Right renal pelvis (tissue), 4 donors: Measurements from ENCODE around the gene HPCA. TPM values are rescaled to one million over a fixed set of nuclear protein-coding genes. Genes with fewer than 3 reads are reported as not detected.

Experiments used
- DNase-seq, 4 donors: peaks; one replicate each; pipeline ENCODE4 v3.0.0-alpha.2; 2013; ENCODE audit warnings: low read depth in 4 of 4, low spot score in 3 of 4, missing footprints in 1 of 4
- polyA plus RNA-seq, 4 donors: library from polyadenylated mRNA; unstranded; fragments of 120-200 nt; gene quantifications; one replicate each; pipeline ENCODE4 v1.2.1, GENCODE V29; 2013; ENCODE audit not compliant: insufficient read length in 4 of 4

Gene HPCA
- polyA plus RNA-seq, 4 donors: 0.63 to 1.3 (median 0.72) TPM

GRCh38 chr1:32870615-32871363, 15.5 kb upstream of the HPCA start, which contains the start of gene FNDC5:
Gene FNDC5 (minus strand): TSS chr1:32870912.
- DNase-seq: no peak

DNA sequence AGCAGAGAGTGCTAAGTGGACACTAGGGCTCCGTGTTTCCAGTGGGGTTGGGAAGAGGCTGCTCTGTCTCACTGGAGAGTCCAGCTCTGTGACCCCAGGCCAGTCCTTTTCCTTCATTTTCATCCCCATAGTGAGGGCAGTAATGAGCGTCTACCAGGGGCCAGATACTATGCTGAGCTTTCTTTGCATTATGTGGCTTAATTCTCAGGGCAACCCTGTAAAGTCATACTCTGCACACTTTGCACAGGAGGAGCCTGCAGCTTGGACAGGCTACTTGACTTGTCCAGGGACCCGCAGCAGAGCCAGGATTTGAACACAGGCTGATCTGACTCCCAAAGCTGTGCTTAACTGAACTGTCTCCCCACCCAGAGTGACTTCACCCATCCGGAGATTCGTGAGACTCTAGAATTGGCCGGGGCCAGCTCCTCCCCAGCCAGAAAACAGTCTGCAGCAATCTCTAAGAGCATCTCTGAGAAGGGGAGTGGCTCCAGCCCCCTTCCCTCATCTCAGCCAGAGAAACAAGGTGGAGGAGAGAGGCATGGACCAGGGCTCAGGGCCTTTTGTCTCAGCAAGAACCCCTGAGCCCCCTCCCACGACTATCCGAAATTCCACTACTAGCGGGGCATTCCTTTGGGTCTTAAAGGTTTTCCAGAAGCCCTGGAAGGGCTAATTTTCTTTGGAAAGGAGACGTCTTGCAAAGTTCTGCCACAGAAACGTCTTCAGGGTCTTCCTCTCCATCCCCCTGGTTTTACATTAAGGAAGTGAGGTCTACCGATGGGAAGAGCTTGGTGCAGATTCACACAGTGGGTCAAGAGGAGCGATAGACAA, 14.7 kb upstream of the HPCA start:
- no peak for DNase-seq

GRCh38 chr1:32872192-32872460, 14.2 kb upstream of the HPCA start:
- no peak for DNase-seq

- no peak for DNase-seq
Observed at GRCh38 chr1:32873484-32873883, 12.8 kb upstream of the HPCA start.

DNA sequence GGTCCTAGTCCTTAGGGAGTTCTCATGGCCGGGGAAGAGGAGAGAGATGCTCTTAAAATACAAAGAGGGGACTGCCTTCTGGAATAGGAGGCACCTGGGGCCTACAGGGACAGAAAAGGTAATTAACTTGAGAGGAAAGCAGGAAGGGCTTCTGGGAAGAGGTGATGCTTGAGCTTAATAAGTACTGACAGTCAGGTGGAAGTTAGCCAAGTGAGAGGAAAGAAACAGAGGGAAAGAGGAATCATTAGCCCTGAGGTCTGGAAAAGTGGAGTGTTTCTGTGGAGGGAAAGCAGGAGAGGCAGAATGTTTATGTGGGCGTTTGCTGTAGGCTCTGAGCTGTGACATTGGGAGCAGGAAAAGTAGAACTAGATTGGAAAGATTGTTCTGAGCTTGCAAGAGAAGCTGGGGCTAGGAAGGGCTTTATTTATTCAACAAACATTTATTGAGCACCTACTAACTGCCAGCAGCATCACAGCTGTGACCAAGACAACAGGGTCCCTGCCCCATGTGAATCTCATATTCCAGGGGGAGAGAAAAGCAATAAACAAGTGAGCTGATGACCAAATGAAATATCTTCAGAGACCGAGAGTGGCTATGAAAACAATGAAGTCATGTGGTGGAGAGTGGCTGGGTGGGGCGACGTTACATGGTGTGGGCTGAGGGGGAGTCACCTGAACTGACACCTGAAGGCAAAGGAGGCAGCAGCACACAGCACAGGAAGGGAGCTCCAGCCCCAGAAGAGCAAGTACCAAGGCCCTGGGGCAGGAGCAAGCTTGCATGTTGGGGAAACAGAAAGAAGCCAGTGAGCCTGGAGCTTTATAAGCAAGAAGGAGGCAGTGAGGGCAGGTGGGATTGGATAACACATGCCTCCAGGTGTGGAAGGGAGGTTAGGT, 11.2 kb upstream of the HPCA start:
- no peak for DNase-seq

DNA sequence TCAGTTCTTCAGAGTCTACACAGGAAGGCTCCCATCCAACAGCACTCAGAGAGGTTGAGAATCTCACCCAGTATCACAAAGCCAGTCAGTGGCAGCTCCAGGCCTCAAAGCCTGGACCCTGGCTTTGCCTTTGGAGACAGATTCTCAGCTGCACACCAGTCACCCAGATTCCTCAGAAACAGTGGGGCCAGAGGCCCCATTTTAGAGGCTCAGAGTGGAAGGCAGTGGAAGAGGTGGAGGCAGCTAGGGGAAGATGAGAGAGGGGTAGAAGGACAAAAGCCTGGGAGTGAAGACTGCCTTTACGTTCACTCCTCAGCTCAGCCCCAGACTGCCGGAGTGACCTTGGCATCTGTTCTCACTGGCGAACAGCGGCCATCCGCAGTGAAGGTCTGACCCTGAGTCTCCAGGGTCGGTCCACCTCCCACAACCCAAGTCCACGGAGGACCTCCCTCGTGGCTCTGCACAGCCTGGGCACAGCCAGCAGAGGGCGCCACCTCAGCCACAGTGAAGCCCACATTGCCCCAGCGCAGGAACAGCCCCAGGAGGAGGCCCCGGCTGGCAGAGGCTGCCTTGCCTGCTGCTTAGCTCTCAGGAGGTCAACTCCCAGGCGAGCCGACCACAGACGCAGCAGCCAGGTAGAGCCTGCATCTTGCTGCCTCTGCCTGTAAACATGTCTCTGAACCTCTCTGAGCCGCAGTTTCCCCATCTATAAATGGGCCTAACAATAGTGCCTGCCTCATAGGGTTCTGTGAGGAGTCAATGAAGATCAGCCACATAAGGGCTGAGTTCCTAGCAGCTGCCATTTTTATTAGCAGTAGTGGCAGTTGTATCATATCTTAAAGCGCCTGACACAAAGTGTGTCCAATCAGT, 9.7 kb upstream of the HPCA start:
- peak in 1 of 4 donors; percentile 15 for DNase-seq

- DNase-seq: no peak
Observed at GRCh38 chr1:32877211-32878110, 8.8 kb upstream of the HPCA start.

DNA sequence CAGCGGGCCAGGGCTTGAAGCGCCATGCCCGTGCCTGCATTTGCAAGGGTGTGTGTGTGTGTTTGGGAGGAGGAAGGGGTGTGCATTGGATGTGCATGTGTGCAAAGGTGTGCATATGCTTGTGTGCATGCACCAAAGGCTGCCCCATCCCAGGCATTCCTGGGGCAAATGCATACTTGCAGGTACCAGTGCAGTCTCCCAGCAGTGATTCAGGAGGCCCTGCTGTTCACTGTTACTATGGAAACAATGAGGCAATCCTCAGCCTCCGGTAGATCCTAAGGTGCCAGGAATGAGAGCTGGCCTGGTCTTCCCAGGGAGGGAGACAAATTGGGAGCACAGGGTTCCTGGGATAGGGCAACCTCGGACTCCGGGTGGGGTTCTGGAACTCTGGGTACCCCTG, 8.1 kb upstream of the HPCA start:
- no peak for DNase-seq

DNA sequence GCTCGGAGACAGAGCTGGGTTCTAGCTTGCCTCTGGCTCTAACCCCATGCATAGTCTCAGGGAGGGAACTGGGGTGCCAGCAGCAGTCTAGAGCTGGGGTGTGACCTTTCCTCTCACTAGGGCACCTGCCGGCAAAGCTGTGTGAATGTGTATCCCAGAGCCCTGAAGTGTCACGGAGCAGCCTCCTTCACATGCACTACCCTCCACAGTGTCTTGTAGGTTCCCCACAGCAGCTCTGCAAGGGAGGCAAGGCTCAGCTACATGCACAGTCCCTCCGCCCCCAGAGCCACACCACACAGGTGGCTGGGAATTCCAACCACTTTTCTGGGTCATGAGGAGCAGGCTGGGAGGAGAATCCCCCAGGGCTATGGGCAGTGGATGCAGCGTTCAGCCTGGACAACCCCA, 7.7 kb upstream of the HPCA start:
- DNase-seq: no peak

GRCh38 chr1:32881291-32881690, 5.0 kb upstream of the HPCA start:
- no peak for DNase-seq

- DNase-seq: no peak
Observed at GRCh38 chr1:32881871-32882850, 4.1 kb upstream of the HPCA start.

GRCh38 chr1:32883338-32884031, 2.8 kb upstream of the HPCA start:
- no peak for DNase-seq

DNA sequence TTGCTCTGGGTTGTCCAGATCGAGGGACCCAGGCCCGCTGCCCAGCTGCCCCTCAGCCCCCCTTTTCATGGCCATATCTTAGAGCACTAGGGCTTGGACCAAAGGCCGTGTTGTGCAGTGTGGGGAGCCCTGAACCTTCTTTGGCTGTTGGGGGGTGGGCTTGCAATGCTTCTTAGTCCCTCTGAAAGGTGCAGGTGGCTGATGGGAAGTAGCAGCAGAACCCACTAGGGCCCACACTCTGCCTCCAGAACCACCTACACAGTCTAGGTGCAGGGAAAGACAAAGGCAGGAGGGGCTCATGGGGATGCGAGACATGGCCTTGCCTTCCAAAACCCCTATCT, 2.3 kb upstream of the HPCA start:
- no peak for DNase-seq

DNA sequence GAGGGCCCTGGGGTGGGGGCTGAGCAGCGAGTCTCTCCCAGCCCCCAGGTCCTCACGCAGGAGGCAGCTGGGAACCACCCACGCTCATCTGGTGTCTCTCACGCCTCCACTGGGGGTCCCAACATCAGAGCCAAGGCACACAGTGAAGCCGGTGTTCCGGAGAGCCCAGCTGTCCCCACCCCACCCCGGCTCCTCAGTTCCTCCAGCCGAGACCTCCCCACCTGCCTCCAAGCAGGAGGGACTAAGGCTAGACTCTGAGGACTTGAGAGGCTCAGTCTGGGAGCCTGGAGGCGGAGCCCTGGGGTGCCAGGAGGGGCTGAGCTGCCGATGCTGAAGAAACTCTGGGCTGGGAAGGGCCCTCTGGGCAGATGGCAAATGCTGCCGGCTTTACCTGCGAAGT, 1.6 kb upstream of the HPCA start:
- DNase-seq: no peak

GRCh38 chr1:32885676-32886003, 651 bp upstream of the HPCA start:
- no peak for DNase-seq

DNA sequence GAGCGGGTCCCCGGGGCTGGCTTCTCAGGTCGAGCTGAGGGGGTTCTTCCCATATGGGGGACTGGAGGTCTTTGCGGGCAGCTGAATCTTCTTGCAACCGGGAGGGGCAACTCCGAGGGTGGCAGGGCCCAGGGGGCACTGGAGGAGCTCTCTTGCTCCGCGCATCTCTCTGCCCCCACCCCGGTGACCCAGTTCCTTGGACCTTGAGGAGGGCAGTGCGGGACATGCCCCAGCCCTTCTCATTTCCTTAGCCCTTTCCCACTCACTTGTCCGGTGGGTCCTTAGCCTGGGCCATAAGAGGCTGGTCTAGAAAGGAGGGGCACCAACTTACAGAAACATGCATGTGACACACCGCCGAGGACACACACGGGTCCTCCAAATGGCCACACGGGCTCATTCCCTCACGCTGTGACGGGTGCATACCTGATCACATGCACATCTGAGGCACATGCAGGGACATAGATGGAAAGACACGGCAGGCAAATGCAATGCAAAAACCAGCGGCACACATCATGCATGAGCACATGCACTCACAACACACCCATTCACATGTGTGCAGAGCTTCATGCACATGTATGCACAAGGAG, 630 bp downstream of the HPCA start:
- DNase-seq: no peak

DNA sequence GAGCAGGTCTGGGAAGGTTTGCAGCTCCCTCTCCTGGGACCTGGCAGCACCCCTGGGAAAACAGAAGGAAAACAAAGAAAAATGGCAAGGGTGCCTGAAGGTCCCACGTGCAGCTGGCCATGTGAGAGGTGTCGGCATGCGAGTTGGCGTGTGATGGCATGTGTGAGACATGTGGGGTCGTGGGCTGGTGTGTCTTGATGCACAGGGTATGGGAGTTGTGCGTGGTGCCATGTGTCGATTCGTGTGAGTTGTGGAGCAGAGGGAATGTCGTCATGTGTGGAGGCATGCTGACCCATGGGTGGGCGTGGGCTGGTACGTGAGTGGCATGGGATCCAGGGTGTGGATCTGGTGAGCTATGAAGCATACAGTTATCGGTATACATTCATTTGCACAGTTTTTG, 1.3 kb downstream of the HPCA start:
- no peak for DNase-seq
